NT2/D1 (cell line): ENCODE data around the gene HIPK4.

Source experiments
- DNase-seq: peaks from one replicate; pipeline ENCODE4 v3.0.0-alpha.2; 2011; ENCODE audit warnings: low read depth, low spot score
- H3K27me3 ChIP-seq: 2 replicates; pipeline ENCODE4 v1.6.0; 2011; ENCODE audit warnings: mild to moderate bottlenecking; ENCODE audit not compliant: insufficient read length, insufficient read depth
- H3K36me3 ChIP-seq: 2 replicates; pipeline ENCODE4 v1.6.1; 2011; ENCODE audit warnings: mild to moderate bottlenecking, low read length, mixed read lengths; ENCODE audit not compliant: insufficient read depth, insufficient read length
- H3K4me1 ChIP-seq: 2 replicates; pipeline ENCODE4 v1.5.1; 2011; ENCODE audit not compliant: insufficient read depth, insufficient read length
- H3K4me3 ChIP-seq: 2 replicates; pipeline ENCODE4 v1.5.1; 2011; ENCODE audit warnings: low read depth; ENCODE audit not compliant: insufficient read length
- H3K9ac ChIP-seq: 2 replicates; pipeline ENCODE4 v1.6.0; 2011; ENCODE audit warnings: low read depth; ENCODE audit not compliant: insufficient read length
- H3K9me3 ChIP-seq: 2 replicates; pipeline ENCODE4 v1.5.1; 2011; ENCODE audit warnings: mild to moderate bottlenecking, low read length; ENCODE audit not compliant: insufficient read depth
- SUZ12 ChIP-seq: IDR thresholded peaks from 2 replicates; pipeline ENCODE4 v1.6.1; 2011; ENCODE audit not compliant: insufficient read length, insufficient read depth; ENCODE audit errors: extremely low read depth
- YY1 ChIP-seq: IDR thresholded peaks from 2 replicates; pipeline ENCODE4 v1.6.1; 2011; ENCODE audit not compliant: insufficient read length, insufficient read depth
- ZNF274 ChIP-seq: IDR thresholded peaks from 2 replicates; pipeline ENCODE4 v1.6.1; 2011; ENCODE audit warnings: mild to moderate bottlenecking, low read depth, low read length

Gene HIPK4

DNA sequence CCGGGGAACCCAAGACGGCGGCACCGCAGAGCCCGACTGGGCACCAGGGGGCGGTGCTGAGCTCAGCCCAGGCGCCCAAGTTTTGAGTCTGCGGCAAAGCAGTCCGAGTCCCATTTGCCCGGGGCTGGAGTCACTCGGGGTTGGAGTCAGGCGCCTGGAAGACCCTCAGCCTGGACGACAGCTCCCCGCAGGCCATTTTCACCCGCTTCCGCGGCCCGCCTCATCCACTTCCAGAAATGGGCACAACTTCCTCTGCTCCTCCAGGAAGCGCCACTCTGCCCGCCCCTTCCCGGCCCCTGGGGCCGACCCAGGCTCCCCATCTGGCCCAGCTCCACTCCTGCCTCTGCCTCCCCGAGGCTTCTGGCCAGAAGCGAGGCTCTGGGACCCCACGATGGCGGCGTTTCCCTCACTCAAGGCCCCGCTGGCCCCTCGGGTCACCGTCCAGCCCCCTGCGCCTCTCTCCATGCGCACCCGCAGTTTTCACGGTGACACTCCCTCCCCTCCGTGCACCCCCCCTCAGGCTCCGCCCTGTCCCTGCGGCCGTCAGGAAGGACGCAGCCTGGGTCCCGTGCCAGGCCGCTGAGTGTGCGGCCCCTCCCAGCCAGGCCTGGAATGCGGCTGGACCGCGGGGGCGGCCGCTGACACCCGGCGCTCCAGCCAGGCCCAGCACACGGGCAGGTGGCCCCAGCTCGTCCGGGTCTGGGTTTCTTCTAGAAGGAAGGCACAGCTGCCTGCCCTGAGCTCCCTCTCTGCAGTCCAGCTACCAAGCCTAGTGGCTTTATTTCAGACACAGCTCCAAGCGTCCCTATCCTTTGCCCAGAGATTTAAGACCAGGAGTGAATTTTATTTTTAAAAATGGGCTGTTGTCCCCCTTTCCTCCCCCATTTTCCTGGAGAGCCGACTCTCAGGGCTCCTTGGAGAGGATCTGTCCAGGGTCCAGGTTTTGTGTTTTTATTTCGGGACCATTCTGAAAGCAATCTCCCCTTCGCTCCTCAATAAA lies 31.1 kb upstream of the HIPK4 start:
- Histone ChIP-seq H3K4me3 (peak overlapping the region; percentile 46), H3K4me1 (no peaks in the 10 kb centered on the region), H3K27me3 (no peaks in the 10 kb centered on the region), H3K9ac (peak overlapping the region; percentile 81), H3K36me3 (peaks cover 15% of the 10 kb centered on the region), H3K9me3 (no peaks in the 10 kb centered on the region)
- peak; percentile 66 for DNase-seq
- TF ChIP-seq YY1, result no peak
- TF ChIP-seq ZNF274, result no peak
- TF ChIP-seq SUZ12, result no peak

DNA sequence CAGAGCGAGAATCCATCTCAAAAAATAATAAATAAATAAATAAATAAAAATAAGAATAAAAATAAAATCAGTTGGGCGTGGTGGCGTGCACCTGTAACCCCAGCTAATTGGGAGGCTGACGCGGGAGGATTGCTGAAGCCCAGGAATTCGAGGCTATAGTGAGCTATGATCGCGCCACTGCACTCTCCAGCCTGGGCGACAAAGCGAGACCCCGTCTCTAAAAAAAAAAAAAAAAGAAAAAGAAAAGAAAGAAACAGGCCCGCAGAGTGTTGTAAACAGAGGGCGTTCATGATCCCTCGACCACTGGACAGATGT lies 30.4 kb upstream of the HIPK4 start:
- H3K4me3 ChIP-seq, result peak overlapping the region; percentile 46
- no peaks in the 10 kb centered on the region for H3K27me3 ChIP-seq
- H3K9ac ChIP-seq, result no peak overlapping the region
- TF ChIP-seq ZNF274 (no peak), SUZ12 (no peak), YY1 (no peak)
- peaks cover 15% of the 10 kb centered on the region for H3K36me3 ChIP-seq
- H3K9me3 ChIP-seq, result no peaks in the 10 kb centered on the region
- no peak for DNase-seq
- no peaks in the 10 kb centered on the region for H3K4me1 ChIP-seq

DNA sequence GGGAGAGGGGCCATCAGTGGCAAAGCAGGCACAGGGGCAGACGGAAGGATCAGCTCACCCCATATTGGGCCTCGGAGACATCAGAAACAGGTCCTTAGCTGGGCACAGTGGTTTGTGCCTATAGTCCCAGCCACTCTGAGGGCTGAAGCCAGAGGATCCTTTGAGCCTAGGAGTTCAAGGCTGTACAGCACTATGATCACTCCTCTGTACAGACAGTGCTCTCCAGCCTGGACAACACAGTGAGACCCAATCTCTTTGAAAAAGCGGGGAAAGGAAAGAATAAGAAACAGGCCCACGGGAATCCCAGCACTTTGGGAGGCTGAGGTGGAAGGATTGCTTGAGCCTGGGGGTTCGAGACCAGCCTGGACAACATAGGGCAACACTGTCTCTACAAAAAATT lies 29.8 kb upstream of the HIPK4 start:
- H3K4me1 ChIP-seq, result peaks cover under 1% of the 10 kb centered on the region
- peaks cover 15% of the 10 kb centered on the region for H3K36me3 ChIP-seq
- H3K9ac ChIP-seq, result no peak overlapping the region
- no peak for DNase-seq
- H3K9me3 ChIP-seq, result no peaks in the 10 kb centered on the region
- TF ChIP-seq YY1 (no peak), ZNF274 (no peak), SUZ12 (no peak)
- H3K4me3 ChIP-seq, result no peak overlapping the region
- no peaks in the 10 kb centered on the region for H3K27me3 ChIP-seq

DNA sequence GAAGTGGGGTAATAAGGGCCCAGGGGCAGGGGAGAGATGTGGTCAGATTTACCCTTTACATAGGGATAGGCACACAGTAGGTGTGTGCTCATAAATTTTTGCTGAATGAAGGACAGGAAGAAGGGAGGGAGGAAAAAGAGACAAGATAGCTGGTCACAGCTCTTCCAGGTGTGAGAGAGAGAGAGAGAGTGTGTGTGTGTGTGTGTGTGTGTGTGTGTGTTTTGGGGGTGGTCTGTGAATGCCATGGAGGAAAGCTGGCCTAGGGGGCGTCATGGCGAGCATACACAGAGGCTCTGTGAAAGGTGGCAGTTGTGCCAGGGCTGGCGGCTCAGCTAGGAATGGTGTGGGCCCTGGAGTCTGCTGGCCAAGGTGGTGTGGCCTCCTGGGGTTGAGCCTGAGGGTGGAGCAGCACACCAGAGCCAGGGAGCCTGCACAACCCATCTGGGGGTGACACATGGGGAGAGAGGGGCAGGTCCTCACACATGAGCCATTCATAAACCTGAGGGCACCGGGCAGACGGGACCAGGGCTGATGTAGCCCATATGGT lies 29.2 kb upstream of the HIPK4 start:
- Histone ChIP-seq H3K9me3 (no peaks in the 10 kb centered on the region), H3K36me3 (peaks cover 15% of the 10 kb centered on the region), H3K4me3 (no peak overlapping the region), H3K4me1 (peaks cover 3% of the 10 kb centered on the region), H3K9ac (no peak overlapping the region), H3K27me3 (no peaks in the 10 kb centered on the region)
- DNase-seq, result no peak
- TF ChIP-seq SUZ12 (no peak), ZNF274 (no peak), YY1 (no peak)

DNA sequence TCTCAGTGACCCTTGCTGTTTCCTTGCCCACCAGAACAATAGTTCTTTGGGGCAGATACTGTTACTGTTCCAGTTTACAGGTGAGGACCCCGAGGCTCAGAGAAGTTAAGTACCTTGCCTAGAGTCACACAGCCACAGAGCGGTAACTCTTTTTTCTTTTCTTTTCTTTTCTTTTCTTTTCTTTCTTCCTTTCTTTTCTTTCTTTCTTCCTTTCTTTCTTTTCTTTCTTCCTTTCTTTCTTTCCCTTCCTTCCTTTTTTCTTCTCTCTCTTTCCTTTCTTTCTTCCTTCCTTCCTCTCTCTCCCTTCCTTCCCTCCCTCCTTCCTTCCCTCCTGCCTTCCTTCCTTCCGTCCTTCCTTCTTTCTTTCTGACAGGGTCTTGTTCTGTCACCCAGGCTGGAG lies 28.1 kb upstream of the HIPK4 start:
- TF ChIP-seq ZNF274, result no peak
- no peak for TF ChIP-seq YY1
- TF ChIP-seq SUZ12, result no peak
- peaks cover 10% of the 10 kb centered on the region for H3K36me3 ChIP-seq
- H3K27me3 ChIP-seq, result no peaks in the 10 kb centered on the region
- H3K9me3 ChIP-seq, result no peaks in the 10 kb centered on the region
- H3K9ac ChIP-seq, result no peak overlapping the region
- no peak overlapping the region for H3K4me3 ChIP-seq
- DNase-seq, result no peak
- peaks cover 3% of the 10 kb centered on the region for H3K4me1 ChIP-seq

DNA sequence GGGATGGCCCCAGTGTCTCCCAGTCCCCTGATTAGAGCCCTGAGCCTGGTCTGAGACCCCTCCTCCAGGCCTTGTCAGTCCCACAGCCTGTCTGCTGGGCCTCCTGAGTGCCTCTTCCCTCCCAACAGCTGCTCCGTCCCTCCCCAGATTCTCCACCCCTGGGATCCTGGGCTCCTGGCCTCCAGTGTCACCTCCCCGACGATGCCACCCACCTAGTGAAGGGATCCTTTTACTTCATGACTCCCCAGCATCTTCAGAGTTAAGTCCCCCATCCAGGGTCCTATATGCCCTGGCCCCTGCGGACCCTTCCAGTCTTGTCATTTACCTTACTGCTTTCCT lies 27.6 kb upstream of the HIPK4 start:
- H3K4me3 ChIP-seq, result no peak overlapping the region
- H3K4me1 ChIP-seq, result peaks cover 3% of the 10 kb centered on the region
- TF ChIP-seq ZNF274 (no peak), SUZ12 (no peak), YY1 (no peak)
- H3K9ac ChIP-seq, result peak overlapping the region; percentile 42
- peaks cover 6% of the 10 kb centered on the region for H3K36me3 ChIP-seq
- no peaks in the 10 kb centered on the region for H3K27me3 ChIP-seq
- DNase-seq, result no peak
- H3K9me3 ChIP-seq, result no peaks in the 10 kb centered on the region

DNA sequence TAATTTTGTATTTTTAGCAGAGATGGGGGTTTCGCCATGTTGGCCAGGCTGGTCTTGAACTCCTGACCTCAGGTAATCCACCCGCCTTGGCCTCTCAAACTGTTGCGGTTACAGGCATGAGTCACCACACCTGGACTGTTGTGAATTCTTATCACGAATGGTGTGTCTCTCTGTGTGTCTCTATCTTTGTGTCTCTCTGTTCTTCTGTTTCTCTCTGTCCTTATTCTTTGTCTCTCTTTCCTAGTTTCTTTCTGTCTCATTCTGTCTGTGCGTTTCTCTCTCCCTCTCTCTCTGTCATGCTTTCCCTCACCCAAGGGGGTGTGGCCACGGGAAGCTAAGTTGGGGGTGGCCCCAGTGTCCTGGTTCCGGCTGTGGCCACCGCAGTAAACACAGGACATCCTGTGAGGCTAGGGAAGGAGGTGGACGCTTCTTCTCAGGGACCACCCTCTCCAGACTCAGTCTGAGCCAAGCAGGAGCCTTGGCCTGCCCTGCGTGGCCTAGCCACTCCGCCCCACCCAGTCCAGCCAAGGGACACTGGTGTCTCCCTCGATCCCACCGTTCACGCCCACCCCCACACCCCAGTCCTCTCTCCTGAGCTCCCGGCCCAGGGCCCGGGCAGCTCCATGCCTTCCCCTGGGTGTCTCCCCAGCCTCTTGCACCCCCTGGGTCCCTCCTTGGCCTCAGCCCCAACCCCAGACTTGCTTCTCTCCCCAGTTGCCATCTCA lies 27.1 kb upstream of the HIPK4 start:
- DNase-seq, result no peak
- H3K9ac ChIP-seq, result peak overlapping the region; percentile 42
- H3K4me3 ChIP-seq, result no peak overlapping the region

More for the DNA sequence above, 27.1 kb upstream of the HIPK4 start:
- no peak for TF ChIP-seq SUZ12
- TF ChIP-seq ZNF274, result no peak
- no peak for TF ChIP-seq YY1
- H3K27me3 ChIP-seq, result no peaks in the 10 kb centered on the region
- peaks cover 3% of the 10 kb centered on the region for H3K4me1 ChIP-seq
- no peaks in the 10 kb centered on the region for H3K9me3 ChIP-seq
- peaks cover under 1% of the 10 kb centered on the region for H3K36me3 ChIP-seq
